MCF 10A (cell line): ENCODE measurements around the gene RNF157. TPM values are rescaled to one million over a fixed set of nuclear protein-coding genes. Genes with fewer than 3 reads are reported as not detected.

Experiments
- BruUV-seq: library from RNA; stranded (reverse); fragments of 400-500 nt; replicated peaks from 2 replicates; lab custom pipeline; 2021; lab: Mats Ljungman, UMichigan
- CTCF ChIA-PET: fragments of 300-600 bp; sonication (Branson Sonifier 250); formaldehyde crosslinking; extraction: SDS; loops from one replicate; lab custom pipeline; 2021; ENCODE audit warnings: antibody characterized with exemption, inconsistent platforms; lab: Yijun Ruan, JAX
- POLR2A ChIA-PET: fragments of 300-600, 350-650 bp; sonication (Branson Sonifier 250); formaldehyde crosslinking; extraction: SDS; loops from one replicate; lab custom pipeline; 2020; ENCODE audit warnings: antibody characterized with exemption, inconsistent platforms; lab: Yijun Ruan, JAX
- DNase-seq: peaks from one replicate; pipeline ENCODE4 v3.0.0-alpha.2; 2018; ENCODE audit not compliant: unreplicated experiment
- H3K27ac Mint-ChIP-seq: one replicate; pipeline ENCODE4 v1.8.0; 2022; ENCODE audit warnings: mild to moderate bottlenecking, low read depth, mixed read lengths; ENCODE audit not compliant: unreplicated experiment
- H3K27me3 Mint-ChIP-seq: one replicate; pipeline ENCODE4 v1.8.0; 2022; ENCODE audit warnings: mixed read lengths; ENCODE audit not compliant: insufficient read depth, unreplicated experiment
- H3K36me3 Mint-ChIP-seq: one replicate; pipeline ENCODE4 v1.8.0; 2022; ENCODE audit warnings: mild to moderate bottlenecking, moderate library complexity, mixed read lengths; ENCODE audit not compliant: insufficient read depth, unreplicated experiment
- H3K4me1 Mint-ChIP-seq: one replicate; pipeline ENCODE4 v1.8.0; 2022; ENCODE audit warnings: mixed read lengths; ENCODE audit not compliant: insufficient read depth, unreplicated experiment
- H3K4me3 Mint-ChIP-seq: one replicate; pipeline ENCODE4 v1.8.0; 2022; ENCODE audit warnings: mild to moderate bottlenecking, moderate library complexity, mixed read lengths; ENCODE audit not compliant: unreplicated experiment
- H3K9me3 Mint-ChIP-seq: one replicate; pipeline ENCODE4 v1.8.0; 2022; ENCODE audit warnings: mixed read lengths; ENCODE audit not compliant: unreplicated experiment
- intact Hi-C: fragments of 100-400 bp; cut with micrococcal nuclease; formaldehyde crosslinking; loops from 2 replicates; pipeline ENCODE4 v1.14.1; 2022
- total RNA-seq: library from RNA; stranded (reverse); gene quantifications from 2 replicates; pipeline ENCODE4 v1.2.3, GENCODE V29; 2022
- TF ChIP-seq, protein P1 (sequence below): fragments of 200-600 bp; IDR thresholded peaks from one replicate; pipeline ENCODE4 v1.8.0; 2022; ENCODE audit warnings: antibody characterized with exemption, mild to moderate bottlenecking; ENCODE audit not compliant: unreplicated experiment

RNF157 gene
- total RNA-seq, 1 experiment from 2014 or later, result 0.44 TPM

GRCh38 chr17:76178124-76178523 is 62.2 kb downstream of the RNF157 start:
- H3K4me1 Mint-ChIP-seq, result no peaks in the 10 kb centered on the region

GRCh38 chr17:76176701-76177574 is 63.4 kb downstream of the RNF157 start:
- no TSS peak for BruUV-seq
- intact Hi-C loops, result no loop called here
- Mint-ChIP-seq H3K9me3 (no peaks in the 10 kb centered on the region), H3K27me3 (no peaks in the 10 kb centered on the region), H3K4me1 (no peaks in the 10 kb centered on the region), H3K4me3 (no peak overlapping the region), H3K36me3 (no peaks in the 10 kb centered on the region), H3K27ac (no peak overlapping the region)
- CTCF ChIA-PET, result no interaction called here
- no peak for DNase-seq
- POLR2A ChIA-PET, result no interaction called here
- TF ChIP-seq, protein P1, sequence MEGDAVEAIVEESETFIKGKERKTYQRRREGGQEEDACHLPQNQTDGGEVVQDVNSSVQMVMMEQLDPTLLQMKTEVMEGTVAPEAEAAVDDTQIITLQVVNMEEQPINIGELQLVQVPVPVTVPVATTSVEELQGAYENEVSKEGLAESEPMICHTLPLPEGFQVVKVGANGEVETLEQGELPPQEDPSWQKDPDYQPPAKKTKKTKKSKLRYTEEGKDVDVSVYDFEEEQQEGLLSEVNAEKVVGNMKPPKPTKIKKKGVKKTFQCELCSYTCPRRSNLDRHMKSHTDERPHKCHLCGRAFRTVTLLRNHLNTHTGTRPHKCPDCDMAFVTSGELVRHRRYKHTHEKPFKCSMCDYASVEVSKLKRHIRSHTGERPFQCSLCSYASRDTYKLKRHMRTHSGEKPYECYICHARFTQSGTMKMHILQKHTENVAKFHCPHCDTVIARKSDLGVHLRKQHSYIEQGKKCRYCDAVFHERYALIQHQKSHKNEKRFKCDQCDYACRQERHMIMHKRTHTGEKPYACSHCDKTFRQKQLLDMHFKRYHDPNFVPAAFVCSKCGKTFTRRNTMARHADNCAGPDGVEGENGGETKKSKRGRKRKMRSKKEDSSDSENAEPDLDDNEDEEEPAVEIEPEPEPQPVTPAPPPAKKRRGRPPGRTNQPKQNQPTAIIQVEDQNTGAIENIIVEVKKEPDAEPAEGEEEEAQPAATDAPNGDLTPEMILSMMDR, result no peak

More at GRCh38 chr17:76178124-76178523, 62.2 kb downstream of the RNF157 start:
- DNase-seq, result no peak
- no peaks in the 10 kb centered on the region for H3K9me3 Mint-ChIP-seq
- CTCF ChIA-PET, result interaction anchor here (0.6 to 4.5 kb wide), 5 partner anchors 11 to 403 kb away, joined by 3 to 23 read pairs (median 5); no protein-coding TSS in a partner anchor
- POLR2A ChIA-PET, result interaction anchor here (0.6 to 1.4 kb wide), 5 partner anchors 10 to 282 kb away, joined by 3 to 4 read pairs (median 3); partner anchors contain the start of genes FOXJ1, TRIM65 and UBALD2
- no peak overlapping the region for H3K4me3 Mint-ChIP-seq
- TF ChIP-seq, protein P1, result no peak
- H3K27me3 Mint-ChIP-seq, result no peaks in the 10 kb centered on the region
- H3K36me3 Mint-ChIP-seq, result no peaks in the 10 kb centered on the region
- intact Hi-C loops, result no loop called here
- H3K27ac Mint-ChIP-seq, result no peak overlapping the region
- BruUV-seq, result no TSS peak

- Mint-ChIP-seq H3K27ac (no peak overlapping the region), H3K9me3 (no peaks in the 10 kb centered on the region), H3K36me3 (no peaks in the 10 kb centered on the region), H3K27me3 (no peaks in the 10 kb centered on the region), H3K4me3 (no peak overlapping the region), H3K4me1 (no peaks in the 10 kb centered on the region)
- no TSS peak for BruUV-seq
- no peak for DNase-seq
- POLR2A ChIA-PET, result no interaction called here
- TF ChIP-seq, protein P1, result no peak
- CTCF ChIA-PET, result interaction anchor here (0.6 to 1.2 kb wide), 4 partner anchors 8 to 135 kb away, joined by 3 to 4 read pairs (median 4); no protein-coding TSS in a partner anchor
- intact Hi-C loops, result no loop called here
These were observed 66.3 kb downstream of the RNF157 start for GRCh38 chr17:76174037-76174436.

- no peaks in the 10 kb centered on the region for H3K27me3 Mint-ChIP-seq
- POLR2A ChIA-PET, result no interaction called here
- DNase-seq, result no peak
- TF ChIP-seq, protein P1, result no peak
- H3K36me3 Mint-ChIP-seq, result no peaks in the 10 kb centered on the region
- no peaks in the 10 kb centered on the region for H3K4me1 Mint-ChIP-seq
- intact Hi-C loops, result no loop called here
- no peak overlapping the region for H3K4me3 Mint-ChIP-seq
- no peaks in the 10 kb centered on the region for H3K9me3 Mint-ChIP-seq
- BruUV-seq, result no TSS peak
- no peak overlapping the region for H3K27ac Mint-ChIP-seq
- CTCF ChIA-PET, result interaction anchor here (0.7 to 1.2 kb wide), 3 partner anchors 8 to 136 kb away, joined by 3 to 4 read pairs (median 4); no protein-coding TSS in a partner anchor
These were observed 66.8 kb downstream of the RNF157 start for GRCh38 chr17:76173474-76173873.
